Stimulated activated CD4-positive, alpha-beta T cell treated with anti-CD3 and anti-CD28 coated beads, TNF-alpha, amount 100 ng/mL, for 1 hour (primary cell): ENCODE data around the gene WEE2.
"Not testable (repeated sequence)": the region's sequence is repeated elsewhere in the genome, so short reads cannot be mapped to it uniquely, and the experiment has no call there.

Experiments
- DNase-seq, 3 donors: peaks; one replicate each; pipeline ENCODE4 v3.0.0-alpha.2; 2020; ENCODE audit warnings: low read depth in 3 of 3, low spot score in 1 of 3

Gene WEE2

DNA sequence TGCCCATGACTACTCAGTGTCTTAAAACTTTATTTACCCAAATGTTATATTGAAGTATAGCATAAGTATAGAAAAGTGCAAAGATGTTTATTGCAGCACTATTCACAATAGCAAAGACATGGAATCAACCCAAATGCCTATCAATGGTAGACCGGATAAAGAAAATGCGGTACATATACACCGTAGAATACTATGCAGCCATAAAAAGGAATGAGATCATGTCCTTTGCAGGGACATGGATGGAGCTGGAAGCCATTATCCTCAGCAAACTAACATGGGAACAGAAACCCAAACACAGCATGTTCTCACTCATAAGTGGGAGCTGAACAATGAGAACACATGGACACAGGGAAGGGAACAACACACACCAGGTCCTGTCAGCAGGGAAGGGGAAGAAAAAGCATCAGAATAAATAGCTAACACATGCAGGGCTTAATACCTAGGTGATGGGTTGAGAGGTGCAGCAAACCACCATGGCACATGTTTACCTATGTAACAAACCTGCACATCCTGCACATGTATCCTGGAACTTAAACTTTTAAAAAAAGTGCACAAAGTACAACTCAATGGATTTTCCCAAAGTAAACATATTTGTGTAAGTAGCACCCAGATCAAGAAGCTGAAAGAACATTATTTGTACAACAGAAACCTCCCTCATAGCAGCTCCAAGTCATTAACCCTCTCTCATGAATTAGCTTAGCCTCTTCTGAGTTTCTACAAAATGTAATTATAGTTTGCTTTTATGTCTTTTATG lies 18.9 kb upstream of the WEE2 start:
- not testable (repeated sequence) for DNase-seq

DNA sequence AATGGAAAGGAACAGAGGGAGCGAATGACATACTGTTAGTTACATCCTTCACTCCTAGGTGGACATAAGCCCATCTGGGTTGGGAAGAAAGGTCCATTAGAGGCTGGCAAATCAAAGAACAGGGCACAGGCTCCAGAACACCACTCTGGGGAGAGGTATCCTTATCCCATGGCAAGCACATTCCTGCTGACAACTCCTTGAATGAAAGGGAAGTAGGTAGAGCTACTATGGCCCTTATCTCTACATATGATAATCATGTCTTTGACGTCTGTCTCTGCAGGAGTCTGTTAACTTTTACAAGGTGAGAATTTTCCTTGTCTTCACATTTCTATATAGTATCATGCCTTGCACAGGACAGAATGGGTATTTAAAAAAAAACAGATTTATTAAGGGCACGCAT lies 16.6 kb upstream of the WEE2 start:
- DNase-seq: no peak

- DNase-seq: no peak
These were observed 16.2 kb upstream of the WEE2 start for GRCh38 chr7:141691961-141692360.

- no peak for DNase-seq
These were observed 15.1 kb upstream of the WEE2 start for GRCh38 chr7:141693082-141693481.

- DNase-seq: no peak
These were observed 12.3 kb upstream of the WEE2 start for GRCh38 chr7:141695803-141696289.

DNA sequence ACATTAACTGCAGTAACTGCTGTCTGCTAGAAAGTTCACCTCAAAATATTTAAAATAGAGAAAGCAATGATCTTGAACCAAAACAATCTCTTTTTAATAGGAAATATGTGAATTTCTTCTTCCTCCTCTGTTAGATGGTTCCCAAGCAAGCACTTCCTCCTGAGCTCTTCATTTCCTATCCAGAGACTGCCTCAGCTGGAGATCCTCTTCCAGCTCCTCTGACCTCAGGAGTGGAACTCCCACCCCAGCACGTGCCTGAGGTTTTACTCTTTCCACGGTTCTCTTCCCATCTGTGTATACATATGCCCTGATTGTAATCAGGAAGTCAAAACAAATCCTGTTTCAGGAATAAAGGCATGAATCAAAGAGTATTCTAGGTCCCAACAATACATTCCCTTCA lies 11.8 kb upstream of the WEE2 start:
- DNase-seq: no peak

DNA sequence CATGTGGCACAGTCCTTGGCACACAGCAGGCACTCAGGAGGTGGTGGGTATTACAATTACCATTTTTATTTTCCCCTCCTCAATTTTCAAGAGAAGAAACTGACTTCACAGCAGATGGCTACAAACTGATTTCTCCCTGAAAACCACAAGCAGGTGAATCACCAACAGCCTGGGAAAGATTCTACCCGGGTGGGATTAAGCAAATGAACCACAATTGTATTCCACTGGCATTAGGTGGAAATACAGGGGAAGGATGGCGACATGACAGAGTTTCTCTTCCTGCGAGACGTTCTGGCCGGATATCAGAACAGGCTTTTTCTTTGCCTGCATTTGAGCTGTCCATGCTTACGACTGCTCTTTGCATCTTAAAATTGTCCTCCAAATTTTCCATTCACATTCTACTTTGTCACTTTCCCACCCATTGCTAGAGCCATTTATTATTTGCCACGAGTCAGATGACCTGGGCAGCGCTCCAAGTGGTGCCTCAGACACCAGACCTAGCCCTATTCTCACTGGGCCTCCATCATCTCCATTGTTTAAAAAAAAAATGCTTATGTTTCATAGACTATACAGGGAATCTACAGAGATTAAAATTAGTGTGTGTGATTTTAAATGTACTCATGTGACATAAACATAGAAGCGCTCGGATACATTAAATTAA lies 10.8 kb upstream of the WEE2 start:
- no peak for DNase-seq

DNA sequence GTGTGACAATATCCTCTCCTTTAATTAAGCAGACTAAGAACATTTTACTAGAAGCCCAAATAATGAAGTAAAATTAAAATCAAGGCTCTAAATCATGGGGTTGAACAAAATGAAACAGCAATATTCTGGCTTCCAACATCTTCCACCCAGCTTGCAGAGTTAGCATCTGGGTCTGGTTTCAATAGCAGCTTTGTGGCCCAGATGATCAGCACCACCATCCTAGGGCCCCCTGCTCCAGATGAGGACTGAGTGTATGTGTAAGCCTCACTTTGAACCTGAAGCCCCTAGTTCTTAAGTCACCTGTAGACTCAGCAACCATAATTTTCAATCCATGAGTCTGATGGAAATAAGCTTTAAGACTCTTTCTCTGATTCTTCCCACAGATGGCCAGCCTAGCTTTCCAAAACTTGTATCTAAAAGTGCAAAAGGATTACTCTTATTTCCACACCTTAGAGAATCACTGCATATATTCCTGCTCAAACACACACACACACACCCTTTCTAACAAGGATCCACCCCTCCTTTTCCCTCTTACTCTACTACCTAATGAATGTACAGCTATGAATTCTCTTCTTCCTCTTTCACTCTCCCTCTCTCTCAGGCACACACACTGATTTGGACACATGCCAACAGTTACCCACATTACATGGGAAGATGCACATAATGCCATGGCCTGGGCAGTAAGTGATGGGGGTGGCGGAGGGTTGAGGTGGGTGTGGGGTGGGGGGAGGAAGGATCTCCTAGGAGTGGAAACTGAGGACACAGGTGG lies 9.7 kb upstream of the WEE2 start:
- DNase-seq: no peak

- no peak for DNase-seq
These were observed 8.3 kb upstream of the WEE2 start for GRCh38 chr7:141699860-141700259.

GRCh38 chr7:141700296-141700847 lies 7.8 kb upstream of the WEE2 start:
- no peak for DNase-seq

- DNase-seq: no peak
These were observed 7.2 kb upstream of the WEE2 start for GRCh38 chr7:141700848-141701371.

DNA sequence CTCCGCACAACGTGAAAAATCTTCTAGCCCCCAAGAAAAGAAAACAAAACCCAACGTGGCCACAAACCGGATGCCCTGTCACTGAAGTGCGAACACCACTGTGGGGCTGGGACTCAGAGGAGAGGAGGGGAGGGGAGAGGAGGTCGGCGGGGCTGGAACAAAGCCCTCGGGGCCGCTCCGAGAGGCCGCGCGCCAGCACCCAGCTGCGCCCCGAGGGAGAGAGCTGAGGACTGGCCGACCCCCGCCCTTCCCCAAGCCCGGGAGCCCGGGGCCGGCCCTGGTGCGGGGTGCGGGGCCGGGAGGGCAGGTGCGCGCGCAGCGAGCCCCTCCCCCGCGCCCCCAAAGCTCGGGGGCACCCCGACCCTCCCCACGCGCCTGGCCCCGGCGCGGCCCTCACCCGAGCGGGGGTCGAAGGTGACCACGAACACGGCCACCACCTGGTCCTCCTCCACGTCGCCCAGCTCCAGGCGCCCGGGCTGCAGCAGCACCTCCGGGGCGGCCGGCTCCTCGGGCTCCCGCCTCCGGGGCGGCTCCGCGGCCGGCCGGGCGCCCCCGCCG lies 6.6 kb upstream of the WEE2 start:
- peak; percentile 29 to 43 (median 38) for DNase-seq

DNA sequence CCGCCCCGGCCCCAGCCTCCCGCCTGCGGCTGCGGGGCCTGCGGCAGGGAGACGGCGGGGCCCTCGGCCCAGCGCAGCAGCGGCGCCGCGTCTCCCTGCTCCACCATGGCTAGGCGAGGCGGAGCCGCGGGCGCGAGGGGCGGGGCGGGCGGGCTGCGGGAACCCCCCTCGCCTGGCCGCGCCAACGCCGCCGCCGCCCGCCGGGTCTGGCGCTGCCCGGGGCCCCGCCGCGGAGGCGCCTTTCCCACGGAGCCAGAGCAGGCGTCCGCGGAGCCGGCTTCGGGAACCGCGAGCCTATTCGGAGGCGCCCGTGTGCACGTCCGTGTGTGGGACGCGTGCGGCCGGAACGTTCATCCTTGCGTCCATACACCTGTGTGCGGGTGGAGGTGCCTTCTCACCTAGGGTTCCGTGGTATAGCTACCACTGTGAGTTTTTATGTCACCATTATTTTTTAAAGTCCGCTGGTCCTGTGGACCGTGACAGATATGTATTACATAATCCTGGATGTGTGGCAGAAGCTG lies 6.0 kb upstream of the WEE2 start, which contains the start of gene DENND11:
Gene DENND11, minus strand, starts transcription at position 120 of the 521 bp plus-strand sequence. Its CDS starts 13 bp downstream, at position 107.
- peak in 2 of 3 donors; percentile 4 to 46 for DNase-seq

GRCh38 chr7:141702892-141703291 lies 5.3 kb upstream of the WEE2 start:
- no peak for DNase-seq

GRCh38 chr7:141704112-141704511 lies 4.0 kb upstream of the WEE2 start:
- no peak for DNase-seq

DNA sequence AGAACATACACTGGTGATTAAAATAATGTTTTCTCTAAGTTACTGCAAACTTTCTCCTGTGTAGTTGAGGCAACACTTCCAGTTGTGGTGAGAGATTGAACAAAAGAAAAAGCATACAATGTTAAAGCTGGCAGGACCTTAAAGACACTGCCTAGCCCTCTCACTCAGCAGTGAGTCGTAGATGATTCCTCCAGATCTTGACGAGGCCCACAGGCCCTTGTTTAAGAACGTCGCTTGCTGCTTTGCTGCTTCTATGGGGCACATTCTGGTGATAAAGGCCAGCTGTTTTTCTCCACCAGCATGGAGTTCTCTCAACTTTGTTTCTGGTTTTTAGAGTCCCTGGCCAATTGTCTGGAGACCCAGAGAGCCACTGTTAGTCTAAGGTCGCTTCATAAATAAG lies 3.4 kb upstream of the WEE2 start:
- no peak for DNase-seq

DNA sequence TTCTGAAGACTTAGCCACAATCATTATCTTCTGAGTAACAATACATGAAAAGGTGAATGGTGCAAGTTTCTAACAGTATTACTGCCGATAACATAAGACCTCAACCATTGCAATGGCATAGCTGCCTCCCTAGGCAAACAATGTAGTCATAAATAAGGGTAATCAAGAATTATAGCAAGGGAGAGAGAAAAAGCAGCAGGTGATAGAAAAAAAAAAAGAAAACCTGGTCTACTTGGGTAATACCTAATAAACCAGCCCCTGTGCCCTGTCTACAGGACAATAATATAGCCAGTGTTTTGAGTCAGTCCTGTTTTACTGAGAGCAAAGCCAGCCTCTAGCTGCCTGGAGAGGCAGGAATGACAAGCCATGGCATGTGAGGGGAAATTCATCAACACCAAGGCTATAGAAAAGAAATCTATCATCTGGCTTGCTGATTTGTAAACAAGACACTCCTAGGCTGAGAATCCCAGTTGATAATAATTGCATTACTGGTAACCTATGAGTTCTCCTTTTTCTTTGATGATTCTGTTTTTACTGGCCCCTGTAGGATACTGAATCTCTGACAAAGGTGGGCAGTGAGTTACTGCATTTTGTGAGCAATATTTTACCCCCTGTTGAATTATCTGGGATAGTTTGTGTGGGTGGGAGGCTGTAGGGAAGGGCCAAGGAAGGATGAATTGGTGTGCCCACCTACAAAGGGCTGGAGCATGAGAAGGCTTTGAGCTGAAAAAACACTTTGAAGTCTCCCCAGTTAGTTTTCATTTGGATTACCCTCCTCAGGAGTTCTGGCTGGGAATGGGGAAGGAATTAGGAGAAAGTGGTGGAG lies 1.7 kb upstream of the WEE2 start:
- DNase-seq: no peak

DNA sequence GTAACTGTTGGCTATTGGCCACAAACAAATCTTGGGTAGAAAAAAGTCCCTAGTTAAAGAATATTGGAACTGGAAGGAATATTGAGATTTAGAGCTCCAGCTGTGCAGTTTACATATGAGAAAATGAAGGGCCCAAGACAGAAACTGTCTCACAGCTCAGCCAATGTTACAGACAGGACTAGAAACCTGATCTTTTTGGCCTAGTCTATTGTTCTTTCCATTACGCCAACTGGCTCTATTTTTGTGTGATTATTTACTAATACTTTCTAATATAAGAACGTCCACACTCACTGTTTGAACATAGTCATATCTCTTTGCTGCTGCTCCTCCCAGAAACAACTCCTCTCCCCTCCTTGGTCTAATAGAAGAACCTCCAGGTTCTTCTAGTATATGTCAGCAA lies 1.2 kb downstream of the WEE2 start:
- DNase-seq: no peak

GRCh38 chr7:141709749-141710148 lies 1.6 kb downstream of the WEE2 start:
- no peak for DNase-seq

DNA sequence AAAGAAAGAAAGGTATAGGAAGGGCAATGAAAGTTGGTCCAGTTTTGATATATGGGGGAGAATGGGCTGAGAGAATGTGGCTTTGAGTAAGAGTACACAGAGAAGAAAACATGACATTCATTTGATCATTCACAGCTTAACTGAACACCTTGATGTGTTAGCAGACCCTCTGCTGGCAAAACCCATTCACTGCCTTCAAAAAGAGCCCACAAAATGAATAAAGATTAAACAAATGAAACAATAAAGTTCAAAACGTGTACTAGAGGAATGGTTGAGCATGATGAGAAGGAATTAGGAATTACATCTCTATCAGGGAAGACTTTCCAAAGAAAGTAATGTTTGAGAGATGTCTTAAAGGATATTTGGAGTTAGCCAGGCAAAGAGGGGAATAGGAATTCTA lies 2.1 kb downstream of the WEE2 start:
- DNase-seq: no peak
